ENCODE results near the gene PTPRR. TPM values are rescaled to one million over a fixed set of nuclear protein-coding genes. Genes with fewer than 3 reads are reported as not detected.

Gene PTPRR
- total RNA-seq, 1 donor from 2014 or later = not detected

DNA sequence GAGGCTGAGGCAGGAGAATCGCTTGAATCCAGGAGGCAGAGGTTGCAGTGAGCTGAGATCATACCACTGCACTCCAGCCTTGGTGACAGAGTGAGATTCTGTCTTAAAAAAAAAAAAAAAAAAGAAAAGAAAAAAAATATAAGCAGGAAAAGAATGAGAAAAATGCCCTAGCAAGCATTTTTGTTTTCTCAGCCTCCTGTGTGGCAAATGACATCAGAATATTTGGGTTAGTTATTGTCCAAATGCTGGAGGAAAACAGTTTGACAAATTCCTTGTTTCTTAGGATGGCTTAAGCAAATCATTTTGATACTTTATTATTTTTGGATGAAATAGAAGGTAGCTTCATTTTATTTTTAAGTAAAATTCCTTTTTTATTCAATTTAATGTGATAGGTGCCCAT is 7.5 kb upstream of the PTPRR start:
- no peaks in the 10 kb centered on the region for H3K36me3 Mint-ChIP-seq (ENCODE audit: low read depth)
- no peaks in the 10 kb centered on the region for H3K4me1 Mint-ChIP-seq (ENCODE audit: low read depth)
- H3K27ac Mint-ChIP-seq (ENCODE audit: unreplicated experiment) = no peak overlapping the region
- H3K27me3 Mint-ChIP-seq (ENCODE audit: low read depth) = no peaks in the 10 kb centered on the region
- no peaks in the 10 kb centered on the region for H3K9me3 Mint-ChIP-seq (ENCODE audit: low read depth)
- no peak overlapping the region for H3K4me3 Mint-ChIP-seq (ENCODE audit: unreplicated experiment)
- TF ChIP-seq, protein P1, sequence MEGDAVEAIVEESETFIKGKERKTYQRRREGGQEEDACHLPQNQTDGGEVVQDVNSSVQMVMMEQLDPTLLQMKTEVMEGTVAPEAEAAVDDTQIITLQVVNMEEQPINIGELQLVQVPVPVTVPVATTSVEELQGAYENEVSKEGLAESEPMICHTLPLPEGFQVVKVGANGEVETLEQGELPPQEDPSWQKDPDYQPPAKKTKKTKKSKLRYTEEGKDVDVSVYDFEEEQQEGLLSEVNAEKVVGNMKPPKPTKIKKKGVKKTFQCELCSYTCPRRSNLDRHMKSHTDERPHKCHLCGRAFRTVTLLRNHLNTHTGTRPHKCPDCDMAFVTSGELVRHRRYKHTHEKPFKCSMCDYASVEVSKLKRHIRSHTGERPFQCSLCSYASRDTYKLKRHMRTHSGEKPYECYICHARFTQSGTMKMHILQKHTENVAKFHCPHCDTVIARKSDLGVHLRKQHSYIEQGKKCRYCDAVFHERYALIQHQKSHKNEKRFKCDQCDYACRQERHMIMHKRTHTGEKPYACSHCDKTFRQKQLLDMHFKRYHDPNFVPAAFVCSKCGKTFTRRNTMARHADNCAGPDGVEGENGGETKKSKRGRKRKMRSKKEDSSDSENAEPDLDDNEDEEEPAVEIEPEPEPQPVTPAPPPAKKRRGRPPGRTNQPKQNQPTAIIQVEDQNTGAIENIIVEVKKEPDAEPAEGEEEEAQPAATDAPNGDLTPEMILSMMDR (IDR thresholded peaks at IDR 0.05) = no peak
- no peak for DNase-seq (ENCODE audit: low spot score)

DNA sequence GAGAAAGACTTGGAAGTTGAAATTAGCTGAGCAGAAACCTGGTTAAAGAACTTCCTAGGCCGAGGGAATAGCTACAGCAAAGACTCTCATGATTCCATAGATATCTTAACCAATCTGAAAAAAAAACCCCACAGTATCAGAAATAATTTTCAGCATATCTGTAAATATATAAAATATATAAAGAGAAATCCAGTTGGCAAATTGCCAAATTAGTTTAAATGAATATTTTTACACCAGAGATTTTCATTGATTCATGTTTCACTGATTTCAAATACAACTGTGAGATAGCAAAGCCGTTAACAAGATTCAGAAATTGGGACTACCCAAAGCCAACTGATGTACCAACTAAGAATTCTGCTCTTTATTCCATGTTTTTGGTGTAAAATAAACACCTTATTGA is 6.8 kb upstream of the PTPRR start:
- H3K36me3 Mint-ChIP-seq (ENCODE audit: low read depth) = no peaks in the 10 kb centered on the region
- H3K4me1 Mint-ChIP-seq (ENCODE audit: low read depth) = no peaks in the 10 kb centered on the region
- no peak for DNase-seq (ENCODE audit: low spot score)
- H3K9me3 Mint-ChIP-seq (ENCODE audit: low read depth) = no peaks in the 10 kb centered on the region
- H3K27me3 Mint-ChIP-seq (ENCODE audit: low read depth) = peaks cover 2% of the 10 kb centered on the region
- TF ChIP-seq, protein P1 (IDR thresholded peaks at IDR 0.05) = no peak
- no peak overlapping the region for H3K27ac Mint-ChIP-seq (ENCODE audit: unreplicated experiment)
- no peak overlapping the region for H3K4me3 Mint-ChIP-seq (ENCODE audit: unreplicated experiment)

DNA sequence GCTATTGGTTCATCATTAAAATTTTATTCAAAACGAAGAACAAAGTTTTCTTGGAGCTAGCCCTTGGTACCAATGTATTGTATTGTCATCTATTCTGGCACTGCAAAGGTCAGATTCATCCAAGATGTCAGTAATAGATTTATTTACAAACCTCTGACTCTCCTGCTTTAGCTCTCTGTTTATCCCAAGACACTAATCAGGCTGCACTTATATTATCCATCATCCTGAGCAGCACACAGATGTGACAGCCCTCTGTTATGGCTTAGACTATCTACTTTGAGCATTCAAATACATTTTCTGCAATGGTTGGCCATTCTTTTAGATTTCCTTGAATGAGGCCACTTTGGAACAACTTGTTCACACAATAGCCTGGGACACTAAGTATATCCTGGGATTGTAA is 5.0 kb upstream of the PTPRR start:
- Mint-ChIP-seq H3K27me3 (ENCODE audit: low read depth) (peaks cover 16% of the 10 kb centered on the region), H3K36me3 (ENCODE audit: low read depth) (no peaks in the 10 kb centered on the region), H3K4me3 (ENCODE audit: unreplicated experiment) (no peak overlapping the region), H3K27ac (ENCODE audit: unreplicated experiment) (no peak overlapping the region), H3K9me3 (ENCODE audit: low read depth) (no peaks in the 10 kb centered on the region), H3K4me1 (ENCODE audit: low read depth) (no peaks in the 10 kb centered on the region)
- no peak for DNase-seq (ENCODE audit: low spot score)
- TF ChIP-seq, protein P1 (IDR thresholded peaks at IDR 0.05) = no peak

DNA sequence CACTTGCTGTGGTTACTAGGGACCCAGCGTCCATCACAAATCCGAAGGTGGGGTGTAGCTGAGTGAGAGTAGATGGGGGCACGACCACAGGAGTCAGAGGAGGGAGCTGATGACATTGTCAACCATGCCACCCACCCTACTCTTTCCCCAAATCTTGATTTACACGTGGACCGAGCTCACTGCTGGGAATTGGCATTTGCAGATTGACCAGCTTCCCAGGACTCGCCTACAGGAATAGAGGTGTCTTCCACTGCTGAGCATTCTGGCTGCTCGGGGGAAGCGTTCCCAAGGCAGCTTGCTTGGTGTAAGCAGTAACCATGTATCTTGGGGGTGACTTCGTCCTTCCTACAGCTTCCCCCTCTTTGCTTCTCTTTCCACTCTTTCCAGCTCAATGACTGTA is 353 bp upstream of the PTPRR start:
- Mint-ChIP-seq H3K4me3 (ENCODE audit: unreplicated experiment) (no peak overlapping the region), H3K36me3 (ENCODE audit: low read depth) (no peaks in the 10 kb centered on the region), H3K27me3 (ENCODE audit: low read depth) (peaks cover 47% of the 10 kb centered on the region), H3K4me1 (ENCODE audit: low read depth) (peaks cover 8% of the 10 kb centered on the region), H3K9me3 (ENCODE audit: low read depth) (no peaks in the 10 kb centered on the region), H3K27ac (ENCODE audit: unreplicated experiment) (no peak overlapping the region)
- TF ChIP-seq, protein P1 (IDR thresholded peaks at IDR 0.05) = no peak
- no peak for DNase-seq (ENCODE audit: low spot score)

DNA sequence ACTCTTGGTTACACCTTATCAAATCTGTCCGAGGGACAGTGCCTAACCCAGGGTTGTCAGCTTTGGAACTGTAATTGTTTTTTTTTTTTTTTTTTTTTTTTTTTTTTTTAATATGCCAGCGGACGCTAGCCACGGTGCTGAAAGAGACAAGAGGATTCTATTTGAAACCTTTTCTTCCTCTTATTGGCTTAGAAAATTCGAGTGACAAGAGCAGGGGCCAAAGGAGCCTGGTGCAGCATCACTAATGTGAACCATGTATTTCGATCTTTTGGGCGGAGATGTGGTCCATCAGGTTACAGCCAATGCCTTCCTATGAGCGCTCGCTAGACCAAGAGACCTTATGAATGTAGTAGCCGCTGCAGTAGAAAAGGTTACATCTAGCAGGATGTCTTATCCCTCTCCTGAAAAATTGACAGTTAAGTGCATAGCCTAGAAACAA is 922 bp downstream of the PTPRR start:
- DNase-seq (ENCODE audit: low spot score) = no peak
- Mint-ChIP-seq H3K36me3 (ENCODE audit: low read depth) (no peaks in the 10 kb centered on the region), H3K27me3 (ENCODE audit: low read depth) (peaks cover 51% of the 10 kb centered on the region), H3K4me1 (ENCODE audit: low read depth) (peaks cover 8% of the 10 kb centered on the region), H3K27ac (ENCODE audit: unreplicated experiment) (no peak overlapping the region), H3K4me3 (ENCODE audit: unreplicated experiment) (no peak overlapping the region), H3K9me3 (ENCODE audit: low read depth) (no peaks in the 10 kb centered on the region)
- TF ChIP-seq, protein P1 (IDR thresholded peaks at IDR 0.05) = no peak

Data from chondrocyte (in vitro differentiated cells).